HG02798 (cell line): ENCODE measurements around the gene PPM1E.
"Not testable (repeated sequence)": the region's sequence is repeated elsewhere in the genome, so short reads cannot be mapped to it uniquely, and the experiment has no call there.

Experiments
- ATAC-seq: cut with Tn5 transposase; IDR thresholded peaks from one replicate; pipeline ENCODE4 v1.9.1; 2021; ENCODE audit warnings: mild to moderate bottlenecking; ENCODE audit not compliant: unreplicated experiment, poor library complexity

The PPM1E gene

DNA sequence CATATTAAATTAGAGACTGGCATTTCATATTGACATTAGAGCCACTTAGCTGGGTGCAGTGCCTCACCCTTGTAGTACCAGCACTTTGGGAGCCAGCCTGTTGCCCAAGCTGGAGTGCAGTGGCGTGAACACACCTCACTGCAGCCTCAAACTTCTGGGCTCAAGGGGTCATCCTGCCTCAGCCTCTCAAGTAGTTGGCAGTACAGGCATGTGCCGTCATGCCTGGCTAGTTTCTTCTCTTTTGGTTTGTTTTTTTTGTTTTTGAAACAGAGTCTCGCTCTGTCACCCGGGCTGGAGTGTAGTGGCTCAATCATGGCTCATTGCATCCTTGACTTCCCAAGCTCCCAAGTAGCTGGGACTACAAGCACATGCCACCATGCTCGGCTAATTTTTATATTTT lies 8.7 kb downstream of the PPM1E start:
- no peak for ATAC-seq

DNA sequence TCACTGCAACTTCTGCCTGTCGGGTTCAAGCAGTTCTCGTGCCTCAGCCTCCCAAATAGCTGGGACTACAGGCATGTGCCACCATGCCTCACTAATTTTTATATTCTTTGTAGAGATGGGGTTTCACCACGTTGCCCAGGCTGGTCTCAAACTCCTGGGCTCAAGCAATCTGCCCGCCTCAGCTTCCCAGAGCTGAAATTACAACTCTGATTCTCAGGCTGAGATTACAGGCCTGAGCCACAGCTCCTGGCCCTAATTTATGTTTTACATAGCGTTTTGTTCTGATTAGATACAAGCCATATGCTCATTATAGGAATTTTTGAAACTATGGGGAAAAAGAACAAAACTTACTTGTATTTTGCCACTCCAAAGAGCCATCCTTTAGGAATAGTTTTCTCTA lies 22.8 kb downstream of the PPM1E start:
- not testable (repeated sequence) for ATAC-seq

- ATAC-seq: no peak
Measured at GRCh38 chr17:58779446-58779845, 23.8 kb downstream of the PPM1E start.

- ATAC-seq: no peak
Measured at GRCh38 chr17:58783380-58783779, 27.7 kb downstream of the PPM1E start.

GRCh38 chr17:58785097-58785496 lies 29.4 kb downstream of the PPM1E start:
- no peak for ATAC-seq

GRCh38 chr17:58786586-58787295 lies 31.1 kb downstream of the PPM1E start:
- ATAC-seq: no peak

GRCh38 chr17:58788199-58788598 lies 32.5 kb downstream of the PPM1E start:
- no peak for ATAC-seq

GRCh38 chr17:58789160-58789559 lies 33.5 kb downstream of the PPM1E start:
- no peak for ATAC-seq

DNA sequence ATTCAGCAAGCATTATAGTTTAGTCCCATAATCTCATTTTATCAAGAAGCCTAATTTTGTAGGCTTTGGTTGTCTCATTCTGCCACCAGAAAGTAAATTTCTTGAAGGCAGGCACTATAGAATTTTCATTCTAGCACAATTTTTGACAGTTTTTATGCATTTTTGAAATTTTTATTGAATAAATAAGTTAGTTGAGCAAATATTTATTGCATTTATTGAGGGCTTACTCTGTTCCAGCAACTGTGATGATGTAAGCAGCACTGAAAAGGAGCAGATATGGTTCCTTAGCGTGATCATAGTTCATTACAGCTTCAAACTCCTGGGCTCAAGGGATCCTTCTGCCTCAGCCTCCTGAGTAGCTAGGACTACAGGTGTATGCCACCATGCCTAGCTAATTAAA lies 34.2 kb downstream of the PPM1E start:
- no peak for ATAC-seq

DNA sequence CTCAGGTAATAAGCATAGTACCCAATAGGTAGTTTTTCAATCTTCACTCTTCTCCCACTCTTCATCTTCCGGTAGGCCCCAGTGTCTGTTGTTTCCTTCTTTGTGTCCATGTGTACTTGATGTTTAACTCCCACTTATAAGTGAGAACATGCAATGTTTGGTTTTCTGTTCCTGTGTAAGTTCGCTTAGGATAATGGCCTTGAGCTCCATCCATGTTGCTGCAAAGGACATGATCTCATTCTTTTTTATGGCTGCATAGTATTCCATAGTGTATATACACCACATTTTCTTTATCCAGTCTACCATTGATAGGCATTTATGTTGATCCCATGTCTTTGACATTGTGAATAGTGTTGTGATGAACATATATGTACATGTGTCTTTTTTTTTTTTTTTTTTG lies 38.9 kb downstream of the PPM1E start:
- not testable (repeated sequence) for ATAC-seq

GRCh38 chr17:58802188-58802587 lies 46.5 kb downstream of the PPM1E start:
- ATAC-seq: no peak

DNA sequence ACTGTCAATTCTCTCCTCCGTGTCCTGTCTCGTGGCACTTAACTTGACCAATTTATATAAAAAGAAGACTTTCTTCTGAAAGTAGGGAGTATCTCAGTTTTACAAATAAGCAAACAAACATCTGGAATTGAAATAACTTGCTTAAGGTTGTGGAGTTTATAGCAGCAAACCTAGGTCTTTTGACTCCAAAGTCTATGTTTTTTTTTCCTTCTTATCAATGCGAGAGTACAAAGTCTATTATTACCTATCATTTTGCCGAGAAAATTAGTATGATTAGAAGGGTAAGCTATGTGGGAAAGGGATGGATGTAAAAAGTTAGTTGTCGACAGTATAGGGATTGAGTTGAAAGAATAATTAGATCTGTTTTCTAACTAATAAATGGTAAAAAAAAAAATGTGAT lies 50.4 kb downstream of the PPM1E start:
- no peak for ATAC-seq

DNA sequence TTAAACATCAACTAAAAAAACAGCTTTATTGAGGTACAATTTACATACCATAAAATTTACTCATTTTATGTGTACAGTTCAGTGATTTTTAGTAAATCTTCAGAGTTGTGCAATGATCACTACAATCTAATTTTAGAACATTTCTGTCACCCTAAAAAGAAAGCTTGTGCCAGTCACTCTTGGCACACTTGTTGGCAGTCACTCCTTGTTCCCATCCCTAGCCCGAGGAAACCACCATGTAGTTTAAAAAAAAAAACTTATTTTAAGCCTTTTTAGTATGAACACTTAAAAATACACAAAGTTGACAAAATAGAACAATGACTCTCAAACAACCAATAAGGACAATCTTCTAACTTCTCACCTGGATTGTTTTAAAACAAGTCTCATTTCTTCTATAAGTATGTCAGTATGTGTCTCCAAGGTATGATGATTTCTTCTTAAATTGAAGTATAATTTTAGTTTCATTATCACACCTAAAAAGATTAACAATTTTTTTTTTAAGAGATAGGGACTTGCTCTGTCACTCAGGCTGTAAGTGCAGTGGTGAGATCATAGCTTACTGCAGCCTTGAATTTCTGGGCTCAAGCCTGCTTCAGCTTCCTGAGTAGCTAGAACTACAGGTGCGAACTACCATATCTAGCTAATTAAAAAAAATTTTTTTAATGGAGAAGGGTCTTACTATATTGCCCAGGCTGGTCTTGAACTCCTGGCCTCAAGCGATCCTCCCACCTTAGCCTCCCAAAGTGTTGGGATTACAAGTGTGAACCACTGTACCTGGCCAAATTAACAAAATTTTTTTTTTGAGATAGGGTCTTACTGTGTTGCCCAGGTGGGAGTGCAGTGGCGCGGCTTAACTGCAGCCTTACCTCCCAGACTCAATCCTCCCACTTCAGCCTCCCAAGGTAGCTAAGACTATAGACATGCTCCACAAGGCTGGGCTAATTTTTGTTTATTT lies 53.2 kb downstream of the PPM1E start:
- no peak for ATAC-seq

DNA sequence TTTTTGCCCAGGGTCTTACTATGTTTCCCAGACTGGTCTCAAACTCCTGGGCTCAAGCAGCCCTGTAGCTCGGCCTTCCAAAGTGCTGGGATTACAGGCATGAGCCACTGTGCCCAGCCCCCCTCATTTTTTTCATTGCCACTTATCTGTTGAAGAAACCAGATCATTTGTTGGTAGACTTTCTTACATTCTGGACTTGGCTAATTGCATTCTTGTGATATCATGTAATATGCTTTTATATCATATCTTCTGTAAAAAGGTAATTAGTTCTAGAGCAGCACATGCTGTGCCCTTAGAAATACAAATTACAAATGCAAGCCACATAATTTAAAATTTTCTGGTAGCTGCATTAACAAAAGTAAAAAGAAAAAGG lies 53.9 kb downstream of the PPM1E start:
- no peak for ATAC-seq

DNA sequence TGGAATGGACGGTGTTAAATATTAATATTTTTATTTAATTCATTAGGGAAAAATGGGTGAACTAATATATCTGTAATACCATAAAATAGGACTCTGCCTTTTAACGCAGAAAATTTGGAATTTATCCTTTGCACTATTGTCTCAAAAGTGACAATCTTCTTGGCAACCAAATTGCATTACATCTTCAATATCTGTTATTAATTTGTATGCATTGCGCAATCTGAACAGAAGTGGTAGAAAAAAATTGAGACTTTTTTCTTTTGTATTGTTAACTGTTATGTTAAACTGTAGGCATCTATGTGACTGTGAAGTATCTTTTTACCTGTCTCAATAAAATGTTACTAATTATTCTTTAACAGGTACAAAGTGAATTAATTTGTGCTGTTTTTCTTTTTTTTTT lies 55.6 kb downstream of the PPM1E start:
- ATAC-seq: no peak

DNA sequence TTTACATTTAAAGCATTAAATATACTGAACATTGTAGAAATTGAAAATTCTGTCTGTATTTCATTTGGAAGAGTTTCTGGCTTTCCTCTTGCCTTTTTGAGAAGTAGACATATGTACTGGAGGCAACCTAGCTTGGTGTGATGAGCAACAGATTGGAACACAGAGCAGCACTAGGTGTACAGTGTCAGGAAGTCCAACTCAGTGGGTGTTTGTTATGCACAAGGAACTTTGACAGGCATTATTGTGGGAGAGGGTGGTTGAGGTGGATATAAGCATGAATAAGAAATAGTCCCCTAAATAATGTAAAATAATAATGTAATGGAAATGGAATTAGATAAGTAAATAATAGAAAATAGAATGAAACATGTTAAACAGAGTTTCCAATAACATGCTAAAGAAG lies 58.1 kb downstream of the PPM1E start:
- no peak for ATAC-seq

- no peak for ATAC-seq
Measured at GRCh38 chr17:58818654-58819053, 63.0 kb downstream of the PPM1E start.

- no peak for ATAC-seq
Measured at GRCh38 chr17:58822148-58823050, 66.7 kb downstream of the PPM1E start.

- ATAC-seq: no peak
Measured at GRCh38 chr17:58823051-58823525, 67.4 kb downstream of the PPM1E start.

- ATAC-seq: no peak
Measured at GRCh38 chr17:58829172-58829637, 73.6 kb downstream of the PPM1E start.
